Activated gamma-delta T cell treated with anti-CD3 and anti-CD28 coated beads, Interleukin-2, amount 50 U/mL, for 16 hours (primary cell): ENCODE data around the gene HIRIP3.

Experiments used
- DNase-seq: peaks from one replicate; pipeline ENCODE4 v3.0.0-alpha.2; 2020; ENCODE audit warnings: low read depth

Gene HIRIP3

DNA sequence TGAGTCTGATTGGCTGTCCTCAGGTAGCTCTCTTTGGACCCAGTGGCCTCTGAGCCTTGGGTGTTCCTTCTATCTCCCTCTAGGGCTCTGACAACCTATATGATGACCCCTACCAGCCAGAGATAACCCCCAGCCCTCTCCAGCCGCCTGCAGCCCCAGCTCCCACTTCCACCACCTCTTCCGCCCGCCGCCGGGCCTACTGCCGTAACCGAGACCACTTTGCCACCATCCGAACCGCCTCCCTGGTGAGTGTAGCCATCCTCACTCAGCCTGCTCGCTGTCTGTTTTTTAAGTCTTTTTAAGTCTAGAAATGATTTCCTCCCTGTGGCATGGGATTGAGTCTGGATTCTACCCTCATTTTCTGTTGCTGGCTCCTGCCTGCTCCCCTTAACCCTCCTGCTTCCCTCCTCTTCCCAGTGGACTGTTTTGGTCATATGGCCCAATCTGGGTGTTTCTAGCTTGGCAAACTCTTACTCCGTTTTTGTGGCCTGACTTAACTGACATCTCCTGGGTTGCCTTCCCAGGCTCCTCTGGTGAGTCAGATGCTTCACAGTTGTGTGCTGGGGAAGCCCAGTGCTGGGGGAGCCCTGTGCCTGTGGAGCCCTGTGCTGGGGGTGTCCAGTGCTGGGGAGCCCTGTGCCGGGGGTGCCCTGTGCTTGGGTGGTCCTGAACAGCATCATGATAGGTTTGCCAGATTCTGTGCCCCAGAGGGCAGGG is 11.8 kb downstream of the HIRIP3 start:
- DNase-seq: no peak

- no peak for DNase-seq
Measured at GRCh38 chr16:29982560-29983419, 12.6 kb downstream of the HIRIP3 start.

GRCh38 chr16:29978564-29979270 is 16.7 kb downstream of the HIRIP3 start:
- no peak for DNase-seq

DNA sequence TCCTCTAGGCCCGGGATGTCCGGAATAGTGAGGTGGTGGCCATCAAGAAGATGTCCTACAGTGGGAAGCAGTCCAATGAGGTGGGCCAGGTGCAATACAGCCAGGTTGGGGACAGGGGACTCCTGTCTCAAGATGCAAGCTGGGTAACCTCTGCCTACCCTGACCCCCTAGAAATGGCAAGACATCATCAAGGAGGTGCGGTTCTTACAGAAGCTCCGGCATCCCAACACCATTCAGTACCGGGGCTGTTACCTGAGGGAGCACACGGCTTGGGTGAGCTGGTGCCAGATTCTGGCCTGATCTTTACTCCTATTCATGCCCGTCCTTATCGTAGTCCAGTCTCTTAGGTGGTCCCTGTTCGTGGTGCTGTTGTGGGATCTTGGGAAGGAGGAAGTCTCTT is 17.3 kb downstream of the HIRIP3 start:
- DNase-seq: no peak

DNA sequence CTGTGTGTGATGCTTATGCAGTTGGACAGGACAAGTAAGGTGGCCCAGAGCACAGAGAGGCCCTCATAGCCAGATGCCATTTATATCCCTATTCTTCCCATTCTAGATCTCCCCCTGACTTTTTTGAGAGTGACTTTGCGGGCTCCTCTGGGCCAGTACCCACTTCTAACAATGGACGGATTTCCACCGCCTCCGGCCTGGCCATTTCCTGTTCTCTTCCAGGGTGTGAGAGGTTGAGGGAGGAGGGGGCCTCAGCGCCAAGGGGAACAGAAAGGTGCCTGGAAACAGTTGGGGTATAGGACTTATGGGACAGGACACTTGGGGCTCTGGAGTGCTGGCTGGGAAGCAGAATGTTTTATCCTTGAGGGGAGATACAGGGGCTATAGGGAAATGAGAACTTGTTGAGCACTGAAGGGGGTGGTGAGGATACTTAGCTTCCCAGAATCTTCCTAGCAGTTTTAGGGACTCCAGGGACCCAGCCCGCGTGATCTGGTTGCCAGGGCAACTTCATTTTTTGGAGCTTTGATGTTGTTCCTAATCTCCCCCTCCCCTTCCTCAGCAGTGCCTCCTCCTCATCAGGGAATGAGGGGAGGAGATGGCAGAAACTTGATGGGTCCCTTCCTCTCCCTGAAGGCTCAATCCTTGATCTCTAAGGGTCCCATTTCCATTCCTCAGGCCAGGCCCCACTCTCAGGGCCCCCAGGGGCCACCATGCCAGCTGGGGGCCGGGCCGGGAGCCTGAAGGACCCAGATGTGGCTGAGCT is 18.2 kb downstream of the HIRIP3 start:
- DNase-seq: no peak

DNA sequence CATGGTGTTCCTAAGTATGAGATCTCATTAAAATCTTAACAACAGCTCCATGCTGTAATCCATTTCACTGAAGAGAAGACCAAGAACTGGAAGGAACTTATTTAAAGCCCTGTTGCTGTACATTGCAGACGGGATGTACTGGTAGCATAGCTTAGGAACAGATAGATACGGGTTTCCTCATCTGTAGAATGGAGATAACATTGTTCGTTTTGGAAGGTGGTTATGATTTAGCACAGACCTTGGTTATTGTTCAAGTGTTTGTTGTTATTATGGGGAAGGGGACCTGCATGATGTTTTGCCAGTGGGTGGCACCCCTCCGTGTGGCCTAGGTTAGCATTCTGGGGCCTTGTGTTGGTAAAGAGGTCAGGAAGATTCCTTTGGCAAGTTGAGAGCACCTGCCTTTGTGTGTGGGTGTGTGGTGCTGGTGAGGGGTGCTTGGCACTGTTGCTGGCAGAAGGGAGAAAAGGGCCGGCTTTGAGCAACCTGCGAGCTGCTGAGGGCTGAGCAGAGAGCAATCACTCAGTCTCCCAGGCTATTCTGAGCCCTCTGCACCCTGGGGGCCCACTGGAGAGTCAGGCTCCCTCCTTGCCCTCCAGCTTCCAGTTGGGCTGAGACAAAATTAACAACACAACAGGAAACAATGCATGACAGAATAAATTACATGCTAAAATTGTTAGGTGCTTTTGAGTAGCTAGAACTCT is 19.5 kb downstream of the HIRIP3 start:
- DNase-seq: no peak

DNA sequence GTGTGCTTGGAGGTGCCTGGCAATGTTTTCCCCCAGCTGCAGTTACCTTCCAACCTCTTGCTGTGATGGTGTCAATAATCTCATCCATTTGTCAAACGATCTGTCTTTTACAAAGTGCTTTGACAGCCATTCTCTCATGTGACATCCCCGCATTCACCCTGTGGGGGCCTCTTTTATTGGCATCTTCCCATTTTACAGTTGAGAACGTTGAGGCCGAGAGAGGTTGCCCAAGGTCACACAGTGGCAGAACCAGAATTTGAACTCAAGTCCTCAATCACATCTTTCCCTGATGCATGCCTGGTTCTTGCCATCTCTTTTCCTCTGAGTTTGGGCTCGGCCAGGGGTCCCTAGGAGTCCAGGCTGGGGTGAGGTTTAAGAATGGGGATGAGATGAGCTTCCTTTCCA is 20.3 kb downstream of the HIRIP3 start:
- no peak for DNase-seq

DNA sequence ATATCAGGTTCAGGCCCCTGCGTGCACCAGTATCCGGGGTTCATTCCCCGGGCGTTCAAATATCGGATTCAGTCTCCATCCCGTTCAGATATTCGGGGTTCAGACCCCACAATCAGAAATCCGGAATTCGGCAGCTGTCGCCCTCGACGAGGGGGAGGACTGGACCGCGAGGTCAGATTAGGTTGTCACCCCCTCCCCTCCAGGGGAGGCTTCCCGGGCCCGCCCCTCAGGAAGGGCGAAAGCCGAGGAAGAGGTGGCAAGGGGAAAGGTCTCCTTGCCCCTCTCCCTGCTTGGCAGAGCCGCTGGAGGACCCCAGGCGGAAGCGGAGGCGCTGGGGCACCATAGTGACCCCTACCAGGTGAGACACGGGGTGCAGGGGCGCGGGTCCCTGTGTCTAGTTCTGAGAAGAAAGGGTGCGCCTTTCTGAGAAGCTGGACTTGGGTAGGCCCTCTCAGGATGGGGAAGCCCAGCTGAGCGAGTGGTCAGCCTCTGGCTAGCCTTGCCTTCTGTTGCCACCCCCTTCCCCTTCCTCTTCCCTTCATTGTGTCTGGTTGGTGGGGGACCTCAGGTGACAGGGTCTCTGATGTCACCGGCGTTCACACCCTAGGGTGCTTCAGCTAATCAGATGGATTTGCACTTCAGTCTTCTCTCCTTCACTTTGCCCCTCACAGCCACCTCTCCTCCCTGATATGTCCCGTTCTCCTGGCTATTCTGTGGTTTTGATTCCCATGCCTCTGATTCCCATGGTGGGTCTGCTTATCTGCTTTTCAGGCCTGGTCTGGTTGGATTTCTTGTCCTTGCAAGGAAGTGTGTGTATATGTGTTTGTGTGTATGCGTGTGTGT is 20.9 kb downstream of the HIRIP3 start:
- no peak for DNase-seq

DNA sequence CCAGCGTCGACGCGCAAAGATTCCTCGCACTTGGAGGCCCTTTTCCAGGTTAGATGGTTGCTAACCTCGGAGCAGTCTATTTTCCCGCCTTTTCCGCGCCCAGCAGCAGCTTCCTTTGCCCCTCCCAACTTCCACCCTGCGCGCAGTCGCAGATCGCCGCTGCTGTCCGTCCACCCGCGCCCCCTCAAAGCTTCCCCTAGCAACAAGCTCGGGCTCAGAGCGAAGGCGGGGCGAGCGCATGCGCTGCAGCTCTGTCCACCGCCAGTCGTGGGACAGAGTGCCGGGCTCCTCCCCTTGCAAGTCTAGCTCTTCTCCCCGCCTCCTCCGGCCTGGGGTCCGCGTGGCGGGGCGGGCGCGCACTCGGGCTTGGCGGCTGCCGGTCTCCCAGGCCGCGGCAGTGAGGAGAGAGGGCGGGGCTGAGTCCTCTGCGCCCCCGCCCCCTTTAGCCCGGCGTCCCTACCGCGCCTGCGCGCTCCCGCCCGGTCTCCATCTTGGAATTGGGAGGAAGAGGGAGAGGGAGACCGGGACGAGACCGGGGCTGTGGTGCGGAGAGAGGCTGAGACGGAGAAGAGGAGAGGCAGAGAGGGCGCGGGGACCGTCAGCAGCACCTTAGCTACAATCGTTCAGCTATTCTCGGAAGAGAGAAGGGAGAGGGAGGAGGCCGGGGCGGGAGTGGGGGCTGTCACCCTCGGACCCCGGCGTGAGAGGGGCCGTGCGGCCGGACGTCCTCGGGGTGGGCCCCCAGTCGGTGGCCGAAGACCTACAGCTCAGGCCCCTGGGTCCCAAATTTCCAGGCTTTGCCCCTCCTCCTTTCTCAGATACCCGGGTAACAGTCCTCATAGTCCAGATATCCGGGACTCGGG is 21.8 kb downstream of the HIRIP3 start, which contains the start of gene TAOK2:
TAOK2 (plus strand) TSS at position 485 of the 863 bp plus-strand sequence. CDS start 3,905 bp downstream, outside the sequence.
- peak; percentile 94 for DNase-seq

- no peak for DNase-seq
Measured at GRCh38 chr16:29972992-29973383, 22.4 kb downstream of the HIRIP3 start.

DNA sequence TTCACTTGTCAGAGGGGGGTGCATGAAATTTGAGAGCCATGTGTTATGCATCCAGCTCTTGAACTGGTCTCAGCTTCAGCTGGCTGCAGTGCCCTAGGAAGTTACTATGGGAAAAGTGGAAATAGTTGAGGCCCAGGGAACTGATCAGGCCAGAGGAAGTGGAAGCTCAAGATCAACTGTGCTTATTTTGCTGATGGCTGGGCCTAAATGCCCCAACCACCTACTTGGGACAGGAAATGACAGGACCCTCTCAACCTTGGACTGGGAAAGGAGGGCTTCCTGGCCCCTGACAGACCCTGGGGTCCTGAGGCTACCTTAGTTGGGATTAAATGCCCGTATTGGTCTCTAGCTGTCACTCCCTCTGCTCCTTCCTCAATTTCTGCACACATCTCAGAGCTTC is 22.9 kb downstream of the HIRIP3 start:
- DNase-seq: no peak

DNA sequence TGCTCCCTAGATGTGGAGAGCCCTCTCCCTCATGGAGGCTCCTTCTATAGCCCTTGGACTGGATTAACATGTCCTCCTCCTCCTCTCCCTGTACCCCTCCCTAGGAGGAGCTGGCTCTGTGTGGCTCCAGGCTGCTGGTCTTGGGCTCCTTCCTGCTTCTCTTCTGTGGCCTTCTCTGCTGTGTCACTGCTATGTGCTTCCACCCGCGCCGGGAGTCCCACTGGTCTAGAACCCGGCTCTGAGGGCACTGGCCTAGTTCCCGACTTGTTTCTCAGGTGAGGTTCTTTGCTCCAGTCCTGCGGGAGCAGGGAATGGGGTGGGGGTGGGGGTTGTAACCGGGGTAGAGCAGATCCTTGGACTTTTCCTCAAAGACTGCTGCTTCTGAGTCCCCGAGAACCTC is 24.1 kb downstream of the HIRIP3 start:
- DNase-seq: no peak

DNA sequence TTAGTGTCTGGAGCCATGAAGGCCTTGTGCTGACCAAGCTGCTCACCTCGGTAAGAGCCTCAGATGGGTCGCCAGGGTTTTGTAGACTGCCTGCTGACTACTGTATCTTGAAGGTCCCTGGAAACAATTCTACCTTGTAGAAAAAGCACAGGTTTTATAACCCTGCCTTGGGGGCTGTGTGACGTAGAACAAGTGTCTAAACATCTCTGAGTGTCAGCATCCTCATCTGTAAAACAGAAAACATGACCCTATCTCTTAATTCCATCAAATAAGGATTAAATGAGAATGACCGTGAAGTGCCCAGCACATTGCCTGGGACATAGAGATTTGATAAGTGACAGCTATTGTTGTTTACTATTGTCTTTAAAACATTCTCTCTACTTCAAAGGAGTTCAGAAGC is 27.2 kb downstream of the HIRIP3 start:
- DNase-seq: no peak

DNA sequence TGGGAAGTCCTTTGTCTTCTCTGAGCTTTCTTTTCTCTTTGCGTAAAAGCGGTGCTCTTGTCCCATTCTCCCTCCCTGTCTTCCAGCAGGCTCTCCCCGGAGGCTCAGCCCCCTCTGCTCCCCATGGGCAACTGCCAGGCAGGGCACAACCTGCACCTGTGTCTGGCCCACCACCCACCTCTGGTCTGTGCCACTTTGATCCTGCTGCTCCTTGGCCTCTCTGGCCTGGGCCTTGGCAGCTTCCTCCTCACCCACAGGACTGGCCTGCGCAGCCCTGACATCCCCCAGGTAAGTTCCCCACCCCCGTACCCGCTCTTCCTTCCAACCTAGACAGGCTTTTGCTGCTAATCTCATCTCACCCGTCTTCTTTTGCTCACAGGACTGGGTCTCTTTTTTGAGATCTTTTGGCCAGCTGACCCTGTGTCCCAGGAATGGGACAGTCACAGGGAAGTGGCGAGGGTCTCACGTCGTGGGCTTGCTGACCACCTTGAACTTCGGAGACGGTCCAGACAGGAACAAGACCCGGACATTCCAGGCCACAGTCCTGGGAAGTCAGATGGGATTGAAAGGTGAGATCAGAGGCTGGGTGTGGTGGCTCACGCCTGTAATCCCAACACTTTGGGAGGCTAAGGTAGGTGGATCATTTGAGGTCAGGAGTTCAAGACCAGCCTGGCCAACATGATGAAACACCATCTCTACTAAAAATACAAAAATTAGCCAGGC is 32.2 kb downstream of the HIRIP3 start:
- DNase-seq: no peak

GRCh38 chr16:29962344-29962994 is 32.9 kb downstream of the HIRIP3 start:
- no peak for DNase-seq

DNA sequence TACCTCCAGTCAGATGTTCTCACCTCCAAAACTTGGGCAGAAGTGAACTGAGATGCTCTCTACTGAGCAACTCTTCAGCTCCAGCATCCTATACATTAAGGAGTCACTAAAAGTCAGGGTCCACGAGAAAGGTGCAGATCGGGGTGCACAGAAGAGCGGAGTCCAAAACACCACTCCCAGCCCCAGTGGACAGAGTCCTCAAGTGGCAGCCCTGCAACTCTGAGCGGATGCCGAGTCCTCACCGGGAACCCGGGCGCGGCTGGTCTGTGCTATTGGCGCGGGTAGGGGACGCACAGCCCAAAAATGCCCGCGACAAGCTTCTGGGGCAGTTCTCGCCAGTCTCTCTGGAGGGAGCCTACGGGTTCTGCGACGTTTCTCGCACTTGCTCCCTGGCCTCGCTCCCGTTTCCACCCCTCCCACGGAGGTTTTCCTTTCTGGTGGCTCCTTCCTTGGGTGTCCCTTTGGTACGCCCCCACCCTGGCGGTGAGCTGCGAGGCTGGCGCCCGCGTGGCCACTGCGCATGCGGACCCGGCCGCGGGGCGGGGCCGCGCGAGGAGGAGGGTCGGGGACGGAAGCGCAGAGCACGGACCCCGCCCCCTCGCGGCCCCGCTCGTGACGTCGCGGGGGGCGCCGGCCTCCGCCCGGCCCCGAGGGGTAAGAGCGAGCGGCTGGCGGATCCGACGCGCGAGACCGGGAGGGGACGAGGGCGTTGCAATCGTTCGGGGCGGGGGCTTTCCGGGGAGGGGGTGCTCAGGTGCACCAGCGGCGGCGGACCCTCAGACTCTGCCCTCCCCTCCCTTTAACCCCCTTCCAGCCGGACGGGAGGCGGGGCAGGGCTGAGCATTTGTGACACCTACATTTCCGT is 33.7 kb downstream of the HIRIP3 start, which contains the start of gene TMEM219:
TMEM219 (plus strand) TSS at position 601 of the 865 bp plus-strand sequence. CDS start 1,065 bp downstream, outside the sequence.
- DNase-seq: peak; percentile 86

GRCh38 chr16:29961127-29961478 is 34.3 kb downstream of the HIRIP3 start:
- DNase-seq: no peak
